NAMALWA (cell line): ENCODE results near the gene SYPL2.
"Not testable (repeated sequence)": the region's sequence is repeated elsewhere in the genome, so short reads cannot be mapped to it uniquely, and the experiment has no call there.

ENCODE experiments used
- DNase-seq: peaks from one replicate; pipeline ENCODE4 v3.0.0-alpha.2; 2015; ENCODE audit warnings: low spot score

SYPL2 gene

DNA sequence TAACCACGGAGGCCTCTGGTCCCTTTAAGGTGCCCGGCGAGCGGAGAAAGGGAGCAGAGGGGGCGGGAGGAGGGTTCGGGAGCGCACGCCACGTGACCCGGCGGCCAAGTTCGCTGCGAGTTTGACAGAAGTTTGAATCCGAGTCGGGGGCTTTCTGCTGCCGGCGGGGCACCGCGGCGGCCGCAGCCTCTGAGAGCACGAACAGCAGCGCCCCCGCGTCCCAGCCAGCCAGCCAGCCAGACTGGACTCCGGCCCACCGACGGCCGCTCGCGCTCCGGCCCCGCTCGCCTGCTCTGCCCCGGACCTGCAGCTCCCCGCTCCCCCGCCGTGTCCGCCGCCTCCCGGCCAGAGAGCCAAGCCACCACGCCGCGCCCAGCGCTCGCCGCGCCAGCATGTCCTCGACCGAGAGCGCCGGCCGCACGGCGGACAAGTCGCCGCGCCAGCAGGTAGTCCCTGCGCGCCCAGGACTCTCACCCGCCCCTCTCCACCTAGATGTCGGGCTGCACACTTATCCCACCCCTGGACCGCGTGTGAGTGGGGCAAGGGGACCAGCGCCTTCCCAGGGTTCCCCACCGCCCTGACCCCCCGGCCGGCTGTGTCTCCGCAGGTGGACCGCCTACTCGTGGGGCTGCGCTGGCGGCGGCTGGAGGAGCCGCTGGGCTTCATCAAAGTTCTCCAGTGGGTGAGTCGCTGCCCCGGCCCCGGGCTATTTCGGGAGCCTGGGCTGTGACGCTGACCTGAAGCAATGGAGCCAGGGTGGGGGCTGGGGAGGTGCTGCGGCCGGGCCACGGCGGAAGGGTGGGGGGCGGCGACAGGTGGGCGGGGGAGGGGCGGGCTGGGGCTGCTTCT, at the start of gene SYPL2:
TSS of gene SYPL2 (plus strand) at position 95 of the 849 bp plus-strand sequence. CDS start at position 393, 298 bp downstream.
- no peak for DNase-seq

DNA sequence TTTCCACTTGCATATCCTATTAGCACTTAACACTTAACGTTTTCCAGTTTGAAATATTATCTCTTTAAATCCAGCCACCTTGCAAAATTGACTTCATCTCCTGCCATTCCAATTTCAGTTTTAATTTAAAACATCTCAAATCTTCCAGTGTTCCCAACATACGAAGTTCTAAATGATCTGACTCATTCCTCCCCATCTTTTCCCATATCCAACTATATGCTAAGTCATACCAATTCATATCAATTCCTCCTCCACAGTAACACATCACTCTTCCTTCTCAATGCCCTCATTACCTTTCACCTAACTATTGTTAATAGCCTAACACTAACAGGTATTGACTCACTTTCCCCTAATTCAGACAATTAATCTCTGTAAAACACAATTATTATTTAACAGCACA, 42.8 kb upstream of the SYPL2 start:
- DNase-seq, result no peak

DNA sequence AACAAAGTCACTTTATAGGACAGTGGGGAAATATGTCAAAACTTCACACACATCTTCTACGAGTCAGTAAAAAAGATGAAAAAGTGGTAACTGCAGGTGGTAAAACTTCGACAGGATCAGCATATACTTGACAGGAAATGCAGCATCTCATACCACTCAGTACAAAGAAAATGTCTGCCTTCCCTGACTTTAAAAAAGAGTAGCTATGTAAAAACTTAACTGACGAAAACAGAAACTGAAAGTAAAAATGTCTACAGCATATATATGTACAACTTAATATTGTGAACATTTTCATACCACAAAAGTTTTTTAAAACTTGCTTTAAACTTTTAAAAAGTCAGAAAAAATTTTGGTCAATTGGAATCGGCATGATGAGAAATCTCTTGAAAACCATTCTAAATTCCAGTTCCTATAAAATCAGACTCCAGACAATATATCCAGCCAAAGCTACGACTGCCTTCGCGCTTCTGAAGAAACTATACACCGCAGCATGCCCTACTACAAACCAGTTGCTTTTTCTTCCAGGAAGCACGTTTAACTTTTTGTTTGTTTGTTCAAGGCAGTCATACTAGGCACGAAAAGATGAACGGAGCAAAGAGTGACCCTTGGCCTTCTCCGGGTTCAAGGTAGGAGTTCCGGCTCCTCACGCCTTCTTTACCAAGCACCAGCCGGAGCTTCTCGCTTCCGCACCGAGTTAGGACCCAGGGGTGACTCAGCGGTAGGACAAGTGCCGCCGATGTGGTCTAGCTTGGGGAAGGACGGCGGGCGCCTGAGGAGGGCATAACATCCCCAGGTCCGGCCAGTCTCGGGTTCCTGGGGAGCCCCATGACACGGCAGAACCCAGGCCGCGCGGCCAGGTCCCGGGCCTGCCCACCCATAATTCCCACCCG, 40.7 kb upstream of the SYPL2 start:
- peak; percentile 77 for DNase-seq

DNA sequence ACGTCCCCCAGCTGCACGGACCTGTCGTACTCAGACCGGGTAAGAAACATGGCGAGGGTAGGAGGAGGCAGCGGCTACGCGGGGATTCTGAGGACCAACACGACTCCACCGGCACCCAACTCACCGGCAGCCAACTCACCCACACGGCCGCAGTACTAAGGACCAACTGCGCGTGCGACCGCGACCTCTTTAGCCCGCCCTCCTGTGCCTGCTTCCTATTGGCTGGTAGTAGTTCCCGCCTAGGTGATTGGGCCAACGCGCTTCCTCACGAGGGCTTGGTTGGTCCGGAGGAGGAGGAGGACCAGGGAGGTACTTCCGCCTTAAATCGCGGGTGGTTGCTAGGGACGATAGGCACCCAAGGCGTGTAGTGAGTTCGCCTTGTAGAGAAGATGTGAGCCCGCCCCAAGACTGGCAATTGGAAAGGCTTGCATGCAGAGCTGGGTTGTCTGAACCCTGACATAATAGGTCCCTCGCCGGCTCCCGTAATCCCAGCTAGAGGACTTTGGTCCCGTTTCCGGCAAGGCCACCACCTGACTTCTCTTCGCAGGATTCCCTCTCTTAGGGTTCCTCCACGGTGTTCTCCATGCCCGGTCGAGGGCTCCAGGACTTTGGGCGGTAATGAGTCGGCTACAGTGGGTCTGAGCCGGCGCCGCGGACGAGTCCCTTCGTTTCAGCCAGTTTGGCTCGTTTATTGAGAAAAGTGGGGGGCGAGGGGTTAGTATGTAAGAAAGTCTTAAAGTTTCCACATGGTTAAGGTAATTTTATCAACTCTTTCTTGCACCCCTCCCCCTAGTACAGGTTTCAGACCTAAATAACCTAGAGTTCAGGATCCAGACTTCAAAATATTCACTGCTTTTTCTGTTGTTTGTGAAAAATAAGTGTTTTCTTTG, 39.8 kb upstream of the SYPL2 start, which contains the start of gene PSMA5:
TSS of gene PSMA5 (minus strand) at position 168 of the 890 bp plus-strand sequence. CDS start at position 50, 118 bp downstream.
- DNase-seq, result peak; percentile 99

DNA sequence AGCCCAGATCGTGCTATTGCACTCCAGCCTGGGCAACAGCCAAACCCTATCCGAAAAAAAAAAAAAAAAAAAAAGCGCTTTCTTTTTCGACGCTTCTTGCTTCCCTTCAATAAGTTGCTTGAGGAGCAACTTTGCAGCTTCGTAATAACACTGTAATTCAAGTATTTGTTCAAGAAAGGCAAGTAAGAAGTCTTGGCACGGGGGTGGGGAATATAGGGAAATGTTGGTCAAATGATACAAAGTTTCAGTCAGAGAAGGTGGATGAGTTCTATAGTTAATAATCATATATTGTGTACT, 39.2 kb upstream of the SYPL2 start:
- peak; percentile 5 for DNase-seq

DNA sequence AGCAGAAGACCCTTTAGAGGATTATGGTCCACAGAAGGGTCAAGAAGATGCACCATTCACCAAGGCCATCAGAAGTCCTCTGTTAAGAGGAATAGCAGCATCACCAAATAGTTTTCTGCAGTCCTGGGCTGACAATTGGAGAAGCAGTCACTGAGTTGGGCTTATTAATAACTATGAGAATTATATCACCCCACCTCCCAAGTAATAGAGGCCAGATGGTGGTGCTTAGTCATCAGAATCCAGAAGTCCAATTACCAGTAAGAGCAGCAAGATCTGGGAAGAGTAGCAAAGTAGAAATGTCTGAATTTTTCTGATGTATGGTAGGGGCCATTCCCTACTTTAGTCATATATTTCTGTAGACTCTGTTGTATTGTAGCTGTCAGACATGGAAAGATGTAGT, 34.0 kb upstream of the SYPL2 start:
- no peak for DNase-seq

DNA sequence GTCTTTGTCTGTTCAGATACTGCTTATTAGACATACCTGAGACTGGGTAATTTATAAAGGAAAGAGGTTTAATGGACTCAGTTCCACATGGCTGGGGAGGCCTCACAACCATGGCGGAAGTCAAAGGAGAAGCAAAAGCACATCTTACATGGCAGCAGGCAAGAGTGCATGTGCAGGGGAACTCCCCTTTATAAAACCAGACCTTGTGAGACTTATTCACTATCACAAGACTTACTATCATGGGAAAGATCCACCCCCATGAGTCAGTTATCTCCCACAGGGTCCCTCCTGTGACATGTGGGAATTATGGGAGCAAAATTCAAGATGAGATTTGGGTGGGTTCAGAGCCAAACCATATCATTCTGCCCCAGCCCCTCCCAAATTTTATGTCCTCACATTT, 33.0 kb upstream of the SYPL2 start:
- DNase-seq, result no peak

DNA sequence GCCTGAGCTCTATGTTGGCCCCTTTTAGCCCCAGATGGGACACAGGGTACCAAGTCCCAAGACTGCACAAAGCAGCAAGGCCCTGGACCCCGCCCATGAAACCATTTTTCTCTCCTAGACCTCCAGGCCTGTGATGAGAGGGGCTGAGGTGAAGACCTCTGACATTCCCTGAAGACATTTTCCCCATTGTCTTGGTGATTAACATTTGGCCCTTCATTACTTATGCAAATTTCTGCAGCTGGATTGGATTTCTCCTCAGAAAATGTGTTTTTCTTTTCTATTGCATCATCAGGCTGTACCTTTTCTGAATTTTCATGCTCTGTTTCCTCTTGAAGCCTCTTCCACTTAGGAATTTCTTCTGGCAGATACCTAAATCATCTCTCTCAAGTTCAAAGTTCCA, 31.9 kb upstream of the SYPL2 start:
- DNase-seq, result no peak

DNA sequence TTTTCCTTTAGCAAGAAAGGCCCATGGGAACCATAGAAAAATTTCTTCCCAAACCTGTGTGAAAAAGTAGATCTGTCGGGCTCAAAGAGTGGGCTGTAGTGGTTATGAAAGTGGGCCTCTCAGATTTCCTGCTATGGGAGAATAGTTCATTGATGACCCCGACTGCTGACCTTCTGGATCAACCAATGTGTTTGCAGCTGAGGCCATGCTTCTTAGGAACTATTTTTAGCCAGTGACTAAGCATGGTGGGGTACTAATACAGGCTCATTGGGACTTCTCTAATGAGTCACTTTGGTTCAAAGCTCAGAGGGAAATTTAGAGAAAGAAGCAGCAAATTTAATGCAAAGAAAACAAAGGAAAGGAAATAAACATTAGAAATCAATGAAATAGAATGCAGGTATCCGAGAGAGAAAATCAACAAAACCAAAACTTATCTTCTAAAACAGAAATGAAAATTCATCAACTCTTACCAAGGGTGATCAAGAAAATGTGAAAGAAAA, 27.5 kb upstream of the SYPL2 start:
- DNase-seq, result no peak

DNA sequence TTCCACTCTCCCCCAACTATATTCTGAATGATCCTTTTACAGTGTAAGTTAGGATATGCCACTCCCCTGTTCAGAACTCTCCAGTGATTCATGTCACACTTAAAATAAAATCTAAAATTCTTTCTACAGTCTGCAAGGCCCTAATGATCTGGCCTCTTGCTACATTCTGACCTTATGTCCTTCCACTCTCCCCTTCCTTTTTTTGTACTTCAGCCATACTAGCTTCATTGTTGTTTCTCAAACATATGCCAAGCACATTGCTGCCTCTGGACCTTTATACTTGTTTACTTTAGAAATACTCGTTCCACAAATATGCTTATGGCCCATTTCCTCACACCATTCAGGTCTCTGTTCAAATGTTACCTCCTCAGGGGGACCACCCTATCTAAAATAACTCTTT, 25.3 kb upstream of the SYPL2 start:
- DNase-seq, result no peak

DNA sequence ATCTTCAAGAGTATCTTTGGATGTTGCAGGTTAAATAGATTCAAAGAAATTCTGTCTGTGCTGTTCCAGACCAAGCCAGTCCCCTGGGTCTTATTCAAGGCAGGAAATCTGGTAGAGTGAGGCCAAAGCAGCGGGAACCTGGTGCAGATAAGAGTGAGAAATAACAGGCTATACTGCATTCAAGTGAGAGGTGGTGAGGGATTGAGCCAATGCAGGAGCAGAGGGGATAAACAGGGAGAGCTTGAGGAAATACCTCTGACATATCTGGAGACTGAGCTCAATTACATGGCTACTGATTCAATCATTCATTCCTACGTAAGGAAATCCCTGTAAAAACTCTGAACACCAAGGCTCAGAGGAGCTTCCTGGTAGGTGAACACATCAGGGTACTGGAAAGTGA, 22.9 kb upstream of the SYPL2 start:
- DNase-seq, result no peak

DNA sequence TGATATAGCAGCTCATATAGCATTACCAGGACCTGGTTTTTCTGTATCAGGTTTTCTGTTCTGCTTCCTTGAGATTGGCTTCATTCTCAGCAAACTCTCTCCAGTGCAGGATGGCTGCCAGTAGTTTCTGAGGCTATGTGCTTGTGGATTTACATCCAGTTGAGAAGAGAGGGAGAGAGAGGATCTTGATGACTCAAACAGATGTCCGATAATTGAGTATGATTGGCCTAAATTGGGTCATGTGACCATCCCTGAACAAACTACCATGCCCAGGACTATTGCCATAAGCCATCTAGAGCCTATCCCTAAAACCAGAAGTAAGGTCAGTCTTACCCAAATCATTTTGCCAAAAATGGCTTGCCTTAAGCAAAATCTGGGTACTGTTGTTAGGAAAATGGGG, 22.0 kb upstream of the SYPL2 start:
- no peak for DNase-seq

DNA sequence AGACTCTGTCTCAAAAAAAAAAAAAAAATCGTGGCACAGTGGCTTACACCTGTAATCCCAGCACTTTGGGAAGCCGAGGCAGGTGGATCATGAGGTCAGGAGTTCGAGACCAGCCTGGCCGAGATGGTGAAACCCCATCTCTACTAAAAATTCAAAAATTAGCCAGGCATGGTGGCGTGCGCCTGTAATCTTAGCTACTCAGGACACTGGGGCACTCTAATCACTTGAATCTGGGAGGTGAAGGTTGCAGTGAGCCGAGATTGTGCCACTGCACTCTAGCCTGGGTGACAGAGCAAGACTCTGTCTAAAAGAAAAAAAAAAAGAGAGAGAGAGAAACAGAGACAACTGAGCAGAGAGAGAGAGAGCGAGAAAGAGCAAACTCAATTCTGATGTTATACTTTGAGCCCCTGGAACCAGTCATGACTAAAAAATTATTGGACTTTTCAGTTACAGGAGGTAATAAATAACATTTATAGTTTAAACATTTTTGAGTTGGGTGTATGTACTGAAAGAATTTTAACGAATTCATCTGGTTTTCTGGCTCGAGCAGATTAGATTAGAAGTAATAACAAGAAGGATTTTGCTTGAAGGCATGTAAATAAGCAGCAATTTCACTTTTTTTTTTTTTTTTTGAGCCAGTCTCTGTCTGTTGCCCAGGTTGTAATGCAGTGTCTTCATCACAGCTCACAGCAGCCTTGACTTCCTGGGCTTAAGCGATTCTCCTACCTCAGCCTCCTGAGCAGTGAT, 20.2 kb upstream of the SYPL2 start:
- not testable (repeated sequence) for DNase-seq

DNA sequence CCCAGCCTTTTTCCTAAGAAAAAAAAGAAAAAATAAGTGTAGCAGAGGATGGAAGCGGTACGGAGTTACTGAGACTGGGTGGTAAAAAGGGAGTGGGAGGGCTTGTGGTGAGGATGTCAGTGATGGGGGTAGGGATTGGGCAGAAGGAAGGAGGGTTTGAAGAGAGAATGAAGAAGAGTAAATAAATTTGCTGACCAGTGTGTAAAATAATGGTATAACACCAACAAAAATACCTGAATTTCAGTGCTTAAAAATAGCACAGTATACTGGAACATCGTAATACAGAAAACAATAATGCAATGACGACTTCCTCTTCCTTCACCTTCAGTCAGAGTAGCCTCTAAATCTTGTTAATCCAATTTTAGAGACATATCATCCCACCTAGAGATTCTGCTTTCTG, 18.8 kb upstream of the SYPL2 start:
- DNase-seq, result no peak

DNA sequence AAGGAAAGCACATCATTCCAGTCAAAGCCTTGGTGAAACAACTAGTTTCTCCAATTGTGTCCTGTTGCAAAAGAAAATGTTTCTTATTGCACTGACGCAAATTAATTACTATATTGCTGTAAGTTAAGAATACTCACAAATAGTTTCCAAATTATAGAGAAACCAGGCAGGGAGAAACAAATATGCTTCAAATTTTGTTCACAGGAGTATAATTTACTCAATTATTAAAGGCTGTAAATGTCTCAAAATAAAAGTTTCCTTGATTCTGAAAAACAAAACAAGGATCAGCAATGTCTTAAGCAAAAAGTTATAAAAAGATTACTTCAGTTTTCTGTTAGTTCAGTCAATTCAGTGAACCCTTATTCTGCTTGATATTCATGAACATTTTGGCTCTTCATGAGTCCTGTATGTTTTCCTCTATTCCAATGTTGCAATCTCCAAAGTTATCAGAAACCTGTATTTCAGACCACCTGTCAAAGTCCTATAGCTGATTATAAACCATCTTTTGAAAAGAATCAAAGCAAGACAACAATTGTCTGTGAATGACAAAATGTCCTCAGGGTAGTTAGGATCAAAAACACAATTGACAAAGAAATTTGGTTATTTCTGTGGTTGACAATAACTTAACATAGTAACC, 11.7 kb upstream of the SYPL2 start:
- DNase-seq, result peak; percentile 19

DNA sequence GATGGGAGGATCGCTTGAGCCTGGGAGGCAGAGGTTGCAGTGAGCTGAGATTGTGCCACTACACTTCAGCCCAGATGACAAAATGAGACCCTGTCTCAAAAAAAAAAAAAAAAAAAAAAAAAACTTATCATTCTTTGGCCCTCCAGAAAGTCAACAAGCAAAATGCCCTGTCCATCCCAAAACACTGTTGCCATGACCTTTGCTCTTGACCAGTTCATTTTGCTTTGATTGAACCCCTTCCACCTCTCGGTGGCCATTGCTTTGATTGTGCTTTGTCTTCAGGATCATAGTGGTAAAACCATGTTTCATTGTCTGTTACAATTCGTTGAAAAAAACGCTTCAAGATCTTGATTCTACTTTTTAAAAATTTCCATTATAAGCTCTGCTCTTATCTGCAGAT, 8.5 kb upstream of the SYPL2 start:
- DNase-seq, result no peak

DNA sequence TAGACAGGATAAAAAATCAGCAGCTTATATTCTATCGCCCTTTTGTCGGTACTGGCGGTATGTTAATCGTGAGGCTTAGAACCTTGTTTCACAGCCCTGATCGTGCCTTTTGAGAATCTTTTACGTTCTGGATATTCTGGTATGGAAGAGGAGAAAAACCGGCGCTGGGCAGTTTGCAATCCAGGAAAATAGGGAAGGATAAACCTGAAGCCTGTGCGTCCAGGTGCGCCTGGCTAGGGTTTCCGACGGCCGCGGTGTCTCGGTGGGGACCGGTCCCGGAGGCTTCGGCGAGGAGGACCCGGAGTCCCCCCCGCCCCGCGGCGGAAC, 258 bp upstream of the SYPL2 start:
- no peak for DNase-seq

DNA sequence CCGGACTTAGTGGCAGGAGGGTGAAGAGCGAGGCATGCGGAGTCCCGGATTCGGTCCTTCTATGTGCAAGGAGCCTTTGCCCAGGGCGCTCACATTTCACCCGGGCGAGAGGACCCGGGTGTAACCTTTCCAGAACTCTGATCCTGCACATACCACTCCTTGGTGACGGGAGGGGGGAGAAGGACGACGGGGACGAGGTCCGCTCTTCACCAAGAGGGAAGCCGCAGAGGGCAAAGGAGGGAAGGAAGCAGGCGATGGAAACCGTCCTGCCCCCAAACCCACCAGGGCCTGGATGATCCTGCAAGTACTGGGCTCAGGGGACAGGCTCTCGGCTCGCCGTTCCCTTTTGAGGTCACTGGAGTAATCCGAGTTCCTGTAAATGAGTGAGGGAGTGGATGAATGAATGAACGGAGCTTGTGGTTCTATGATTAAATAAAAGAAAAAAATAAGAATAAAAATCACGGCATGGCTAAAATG, 993 bp downstream of the SYPL2 start:
- no peak for DNase-seq

DNA sequence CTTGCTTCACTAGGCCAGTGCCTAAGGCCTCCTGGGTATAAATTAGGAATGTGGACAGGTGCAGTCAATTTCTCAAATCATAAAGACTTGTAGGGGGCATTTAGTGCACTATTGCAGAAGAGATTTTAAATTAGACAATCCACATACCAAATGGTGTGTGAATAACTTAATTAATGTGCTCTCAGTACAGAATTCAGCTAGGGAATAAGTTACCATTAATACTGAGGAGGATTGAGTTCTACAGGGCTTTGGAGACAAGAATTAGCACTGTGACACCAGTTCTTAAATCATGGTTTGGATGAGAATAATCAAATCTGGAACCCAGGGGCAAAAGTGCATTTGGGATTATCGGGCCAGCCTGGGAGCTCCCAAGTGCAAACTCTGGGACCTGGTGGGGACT, 1.7 kb downstream of the SYPL2 start:
- no peak for DNase-seq

DNA sequence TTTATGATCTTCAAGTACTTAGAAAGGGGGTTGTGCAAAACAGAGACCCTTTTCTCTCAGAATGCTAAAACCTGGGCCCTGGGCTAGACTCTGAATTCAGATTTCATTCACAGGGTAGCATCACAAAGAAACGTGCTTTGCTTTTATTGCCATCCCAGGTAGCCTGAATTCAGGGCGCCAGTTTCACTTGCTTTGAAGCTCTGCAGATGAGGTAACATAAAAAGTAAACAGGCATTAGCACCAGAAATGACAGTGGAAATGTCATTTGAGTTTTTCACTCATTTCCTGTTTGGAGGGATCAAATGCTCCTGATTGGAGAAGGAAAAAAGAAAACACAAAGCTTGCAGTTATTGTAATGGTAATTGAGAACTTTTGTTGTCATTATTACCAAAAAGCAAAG, 2.6 kb downstream of the SYPL2 start:
- DNase-seq, result no peak

DNA sequence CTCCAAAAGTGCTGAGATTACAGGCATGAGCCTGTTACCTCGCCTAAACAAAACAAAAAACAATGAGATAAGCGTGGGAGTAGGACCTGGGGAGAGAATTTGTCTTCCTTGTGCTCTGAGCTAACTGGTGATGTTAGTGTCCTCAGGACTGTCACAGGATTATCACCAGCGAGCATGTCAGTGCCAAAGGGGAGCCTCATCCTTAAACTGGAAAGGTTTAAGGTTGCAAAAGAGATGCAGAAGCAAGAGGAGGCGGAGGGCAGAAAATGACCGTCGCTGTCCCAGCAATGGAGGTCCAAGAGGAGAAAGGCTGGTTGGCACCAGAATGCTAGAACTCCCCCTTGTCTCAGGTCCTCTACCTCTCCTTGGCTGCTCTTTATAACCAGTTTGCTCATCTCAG, 3.9 kb downstream of the SYPL2 start:
- no peak for DNase-seq
